ENCODE results near the gene CORO7.

CORO7 gene

DNA sequence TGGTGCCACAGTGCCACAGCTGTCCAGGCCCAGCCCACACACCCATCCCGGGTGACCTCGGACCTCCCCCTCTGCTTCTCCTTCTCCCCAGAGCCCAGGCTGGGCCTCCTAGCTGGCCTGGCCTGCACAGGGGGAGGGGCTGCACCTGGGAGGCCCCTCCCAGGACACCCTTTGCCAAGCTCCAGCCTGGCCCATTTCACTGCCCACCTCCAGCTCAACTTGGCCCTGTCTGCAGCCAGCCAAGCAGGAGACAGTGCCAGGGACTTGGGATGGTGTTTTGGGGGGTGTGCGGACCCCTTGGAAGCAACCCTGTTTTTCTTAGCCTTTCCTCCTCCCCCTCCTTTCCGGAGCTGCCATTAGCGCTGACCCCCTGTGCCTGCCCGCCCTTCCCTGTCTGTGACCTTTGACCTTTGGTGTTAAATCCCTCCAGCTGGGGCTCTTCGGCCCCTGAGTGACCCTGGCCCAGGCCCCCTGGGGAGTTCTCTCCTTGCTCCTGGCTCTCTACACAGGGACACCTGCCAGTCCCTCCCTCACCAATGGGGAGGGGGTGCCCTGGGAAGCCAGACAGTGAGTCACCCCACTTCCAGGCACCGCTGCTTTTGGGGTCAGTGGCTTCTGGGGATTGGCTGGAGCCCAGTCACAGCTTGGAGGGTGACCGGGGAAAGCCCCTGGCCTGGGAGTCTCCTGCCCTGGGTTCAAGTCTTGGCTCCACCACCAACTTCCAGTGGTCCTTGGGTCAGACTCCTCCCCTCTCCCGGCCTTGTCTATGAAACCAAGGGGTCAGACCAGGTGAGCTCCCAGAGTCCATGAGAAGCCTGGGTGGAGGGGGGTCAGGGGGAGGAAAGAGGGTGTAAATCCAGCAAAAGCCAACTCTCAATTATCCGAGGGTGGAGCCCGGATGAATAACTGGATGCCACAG lies 98.6 kb downstream of the CORO7 start:
- no peak for DNase-seq

GRCh38 chr16:4316864-4317531 lies 99.4 kb downstream of the CORO7 start:
- no peak for DNase-seq

- peak in 2 of 6 experiments; percentile 12 to 26 for DNase-seq
These were observed 100.1 kb downstream of the CORO7 start for GRCh38 chr16:4316108-4316863.

DNA sequence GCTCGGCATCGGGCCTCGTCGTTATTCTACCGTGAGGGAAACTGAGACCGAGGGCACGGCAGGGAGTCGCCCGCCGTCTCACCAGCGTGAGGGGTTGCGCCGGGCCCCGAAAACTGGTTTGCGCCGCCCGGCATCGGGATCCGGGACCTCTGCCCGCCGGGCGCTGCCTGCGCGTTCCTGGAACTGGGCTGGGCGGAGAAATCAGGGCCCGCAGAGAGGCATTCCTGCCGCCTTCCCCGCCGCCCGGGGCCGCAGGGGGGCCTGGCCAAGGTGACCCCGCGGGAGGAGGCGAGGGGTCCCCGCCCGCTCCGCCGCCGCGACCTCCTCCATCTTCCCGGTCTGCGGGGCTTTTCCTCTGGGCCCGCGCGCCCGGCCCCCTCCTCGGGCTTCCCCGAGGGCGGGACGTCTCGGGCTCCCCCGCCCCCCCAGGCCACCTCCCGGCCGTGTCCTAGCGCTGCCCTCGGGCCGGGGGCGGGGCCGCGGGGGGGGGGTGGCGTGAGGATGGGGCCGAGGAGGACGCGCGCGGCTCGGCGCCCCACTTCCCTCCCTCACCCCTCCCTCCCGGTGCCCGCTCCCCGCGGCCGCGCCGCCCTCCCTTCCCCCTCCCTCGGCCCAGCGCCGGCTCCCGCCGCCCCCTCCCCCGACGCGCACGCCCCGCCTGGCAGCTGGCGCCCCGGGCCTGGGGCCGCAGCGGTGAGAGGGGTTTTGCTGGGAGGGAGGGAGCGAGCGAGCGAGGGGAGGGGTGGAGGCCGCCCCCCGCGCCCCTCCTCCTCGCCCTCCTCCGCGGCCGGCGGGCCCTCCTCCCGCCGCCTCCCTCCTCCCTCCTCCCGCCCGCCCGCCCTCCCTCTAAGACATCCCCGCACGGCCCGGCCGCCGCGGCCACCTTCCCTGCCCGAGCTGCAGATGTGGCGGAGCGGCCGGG lies 100.9 kb downstream of the CORO7 start, which contains the start of gene GLIS2:
Gene GLIS2 (plus strand): TSS at position 882 of the 922 bp plus-strand sequence. CDS start 16,214 bp downstream, outside the sequence.
- DNase-seq, result peak in 3 of 6 experiments; percentile 15 to 39 (median 36)

GRCh38 chr16:4314532-4315185 lies 101.7 kb downstream of the CORO7 start:
- DNase-seq, result peak in 3 of 6 experiments; percentile 14 to 64 (median 27)

DNA sequence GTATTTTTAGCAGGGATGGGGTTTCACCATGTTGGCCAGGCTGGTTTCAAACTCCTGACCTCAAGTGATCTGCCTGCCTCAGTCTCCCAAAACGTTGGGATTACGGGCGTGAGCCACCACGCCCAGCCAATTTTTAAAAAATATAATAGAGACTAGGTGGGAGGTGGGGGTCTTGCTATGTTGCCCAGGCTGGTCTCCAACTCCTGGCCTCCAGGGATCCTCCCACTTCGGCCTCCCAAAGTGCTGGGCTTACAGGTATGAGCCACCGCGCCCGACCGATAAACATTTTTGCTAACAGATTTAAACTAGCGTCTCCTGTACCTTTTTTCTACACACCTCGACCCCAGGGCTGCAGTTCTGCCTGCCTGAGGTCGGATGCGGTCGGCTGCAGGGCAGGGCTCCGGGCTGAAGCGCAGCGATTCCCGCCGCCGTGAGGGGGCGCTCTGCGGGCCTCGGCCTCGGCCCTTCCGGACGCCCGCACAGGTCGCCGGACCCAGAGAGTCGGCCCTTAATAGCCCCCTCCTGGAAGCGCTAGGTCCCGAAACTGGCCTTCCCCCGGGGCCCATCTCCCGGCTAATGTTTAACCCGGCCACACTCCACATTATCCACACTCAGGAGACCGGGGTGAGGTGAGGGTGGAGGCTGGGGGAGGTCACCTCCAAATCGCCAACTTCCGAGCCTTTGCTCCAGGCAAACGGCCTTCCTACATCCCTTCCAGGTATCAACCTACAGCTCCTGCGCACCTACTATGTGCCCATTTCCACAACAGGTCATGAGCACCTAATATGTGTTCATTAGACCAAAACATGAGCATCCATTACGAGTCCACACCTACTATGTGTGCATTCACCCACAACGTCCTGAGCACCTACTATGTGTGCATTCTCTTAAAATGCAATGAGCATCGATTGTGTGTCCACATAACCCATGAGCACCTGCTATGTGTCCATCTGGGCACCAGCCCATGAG lies 102.5 kb downstream of the CORO7 start:
- no peak for DNase-seq

DNA sequence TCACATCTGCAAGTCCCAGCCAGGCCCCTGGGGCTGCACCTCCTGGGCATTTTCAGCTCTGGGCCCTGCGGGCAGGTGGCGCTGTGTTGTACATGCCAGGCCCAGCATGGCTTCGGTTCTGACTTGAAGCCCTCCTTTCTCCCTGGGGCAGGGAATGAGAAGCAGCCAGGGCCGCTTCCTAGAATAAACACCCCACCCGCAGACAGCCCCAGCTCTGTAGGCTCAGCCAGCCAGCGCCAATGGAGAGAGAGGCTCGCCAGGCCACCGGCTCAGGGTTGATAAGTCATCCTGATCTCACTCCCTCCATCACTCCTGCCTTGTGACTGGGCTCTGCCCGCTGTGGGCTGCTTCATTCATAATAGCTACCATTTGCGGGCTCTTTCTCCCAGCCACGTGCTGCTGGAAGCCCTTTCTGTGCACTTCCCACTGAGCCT lies 106.5 kb downstream of the CORO7 start:
- DNase-seq, result peak; percentile 12 to 51 (median 36)

DNA sequence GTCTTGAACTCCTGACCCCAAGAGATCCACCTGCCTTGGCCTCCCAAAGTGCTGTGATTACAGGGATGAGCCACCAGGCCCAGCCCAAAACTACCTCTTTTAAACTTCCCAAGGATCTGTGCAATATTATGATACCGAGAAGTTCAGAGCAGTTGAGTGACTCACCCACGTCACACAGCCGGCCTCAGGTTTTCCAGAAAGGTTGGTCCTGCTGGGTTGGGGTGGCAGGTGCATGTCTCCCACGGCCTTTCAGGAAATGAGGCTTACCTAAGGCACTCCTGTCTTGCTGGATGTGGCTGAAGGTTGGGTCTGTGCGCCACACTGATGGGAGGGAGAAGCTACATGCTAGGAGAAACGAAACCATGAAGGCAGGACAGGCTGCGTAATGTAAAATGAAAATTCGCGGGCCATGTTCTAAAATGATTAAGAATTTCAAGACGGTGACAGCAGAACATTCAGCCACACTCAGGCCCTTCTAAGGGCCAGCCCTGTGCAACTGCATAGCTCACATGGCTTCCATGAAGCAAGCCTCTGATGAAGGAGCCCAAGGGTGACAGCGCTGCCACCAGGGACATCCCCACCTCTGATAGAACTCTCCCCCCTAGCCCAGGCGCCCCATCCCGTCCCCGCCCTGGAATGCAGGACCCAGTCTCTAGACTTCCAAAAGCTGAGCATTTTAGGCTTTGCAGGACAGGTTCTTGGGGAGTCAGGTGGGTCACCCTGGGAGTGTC lies 107.1 kb downstream of the CORO7 start:
- DNase-seq, result no peak

DNA sequence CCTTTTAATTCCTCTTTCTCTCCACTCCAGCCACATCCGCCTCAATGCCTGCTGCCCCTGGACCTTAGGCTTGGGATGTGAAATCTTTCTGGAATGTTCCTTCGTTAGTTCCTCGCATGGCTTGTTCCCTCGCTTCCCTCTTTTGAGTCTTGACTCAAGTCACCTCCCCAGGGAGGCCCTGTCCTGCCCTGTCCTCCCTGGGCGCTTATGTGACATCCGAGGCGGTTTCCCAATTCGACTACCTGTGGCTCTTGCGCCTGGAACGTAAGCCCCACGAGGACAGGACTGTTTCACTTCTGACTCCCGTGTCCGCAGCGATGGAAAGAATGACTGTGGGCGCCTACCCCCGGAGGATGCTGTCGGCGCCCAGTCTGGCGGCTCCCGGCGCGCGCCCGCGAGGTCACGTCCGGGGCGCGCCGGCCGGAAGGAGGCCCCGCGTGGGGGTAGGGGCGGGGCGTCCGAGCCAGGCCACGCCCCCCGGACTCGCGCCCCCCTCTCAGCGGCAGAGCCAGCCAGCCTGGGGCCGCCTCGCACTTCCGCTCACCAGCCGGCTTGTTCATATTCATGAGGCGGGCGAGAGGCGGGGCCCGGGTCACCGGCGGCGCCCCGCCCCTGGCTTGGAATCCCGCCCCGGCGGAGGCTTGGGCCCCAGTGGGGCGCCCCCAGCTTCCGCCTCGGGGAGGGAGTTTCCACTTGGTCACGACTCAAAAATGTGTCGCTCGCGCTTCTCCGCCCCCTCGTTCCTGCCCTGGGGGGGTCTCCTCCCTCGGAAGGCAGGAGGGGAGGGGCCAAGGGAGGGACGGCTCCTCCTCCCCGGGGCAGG lies 109.0 kb downstream of the CORO7 start:
- DNase-seq, result peak; percentile 94 to 97 (median 96)

DNA sequence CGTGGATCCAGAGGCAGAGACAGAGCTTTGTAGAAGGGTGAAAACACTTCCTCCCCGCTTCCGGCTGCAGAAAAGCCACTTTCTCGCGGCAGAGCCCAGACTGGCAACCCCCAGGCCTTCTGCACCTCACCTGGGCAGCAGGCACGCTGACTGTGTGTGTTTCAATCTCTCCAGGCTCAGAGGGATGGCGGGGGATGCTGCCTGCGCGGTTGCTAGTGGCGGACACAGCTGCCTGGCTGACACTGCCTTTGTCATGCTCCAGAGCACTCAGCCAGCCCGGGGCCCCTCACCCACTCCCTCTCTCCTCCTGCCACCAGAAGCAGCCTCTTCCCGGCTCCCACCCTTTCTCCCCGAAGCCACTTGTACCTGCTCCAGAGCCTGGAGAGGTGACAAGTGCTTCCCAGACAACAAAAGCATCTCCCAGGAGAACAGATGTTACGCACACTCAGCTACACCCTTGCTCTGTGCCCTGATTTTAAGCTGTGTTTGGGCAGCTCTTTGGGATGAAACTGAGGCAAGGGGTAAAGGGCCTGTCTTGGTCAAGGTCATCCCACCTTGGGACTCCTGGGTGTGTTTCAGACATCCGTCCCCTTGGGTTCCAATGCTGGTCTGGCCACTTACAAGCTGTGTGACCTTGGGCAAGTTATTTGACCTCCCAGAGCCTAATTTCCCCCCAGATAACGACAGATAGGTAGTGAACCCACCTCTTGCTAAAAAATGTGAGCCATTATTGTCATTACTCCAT lies 109.8 kb downstream of the CORO7 start:
- peak; percentile 29 to 44 (median 35) for DNase-seq
